DMS79 treated with DMSO at 0.1 percent for 48 hours (cell line): Measurements from ENCODE around the gene ECHS1.
A peak's percentile ranks its signal among the peaks of the same experiment; 100 is the strongest.
"Not testable (repeated sequence)": the region's sequence is repeated elsewhere in the genome, so short reads cannot be mapped to it uniquely, and the experiment has no call there.

ENCODE experiments used
- DNase-seq: peaks from one replicate; lab custom pipeline; 2025; lab: John Stamatoyannopoulos, UW

ECHS1 gene

DNA sequence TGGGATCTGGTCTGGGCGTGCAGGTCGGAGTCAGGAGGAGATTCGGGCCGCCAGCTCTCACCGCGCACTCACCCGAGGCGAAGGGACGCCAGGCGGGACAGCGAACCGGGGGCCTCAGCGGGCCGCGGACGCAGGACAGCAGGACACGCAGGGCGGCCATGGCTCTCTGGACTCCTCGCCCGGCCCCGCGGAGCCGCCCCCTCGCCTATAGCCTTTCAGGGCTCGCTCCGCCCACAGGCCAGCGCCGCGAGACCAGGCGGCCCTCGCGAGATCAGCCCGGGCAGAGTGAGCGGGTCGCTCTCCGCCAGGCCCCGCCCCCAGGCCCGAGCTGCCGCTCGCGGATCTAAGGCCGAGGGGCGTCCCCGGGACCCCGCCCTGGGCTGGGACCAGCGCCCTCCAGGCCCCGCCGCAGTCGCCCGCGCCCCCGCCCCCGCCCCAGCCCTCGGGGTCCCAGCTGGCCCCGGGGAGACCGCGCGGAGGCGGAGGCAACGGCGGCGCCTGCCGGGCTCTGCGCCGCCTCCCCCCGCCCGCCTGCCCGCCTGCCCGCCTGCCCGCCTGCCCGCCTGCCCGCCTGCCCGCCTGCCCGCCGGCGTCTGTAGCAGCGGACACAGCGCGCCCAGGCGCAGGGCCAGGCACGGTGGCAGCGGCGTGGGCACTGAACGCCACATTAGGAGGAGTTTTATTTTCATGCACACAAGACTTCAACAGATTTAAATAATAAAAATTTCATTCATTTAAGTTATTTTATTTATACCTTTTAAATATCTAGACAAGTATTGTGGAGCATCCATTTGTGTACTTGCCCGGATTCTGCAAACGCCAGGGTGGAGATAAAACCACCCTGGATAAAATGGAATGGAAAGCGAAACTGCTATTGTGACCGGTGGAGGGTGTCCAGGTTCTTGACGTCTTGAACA lies at the start of gene ECHS1:
Gene ECHS1 (minus strand): TSS at position 181 of the 917 bp plus-strand sequence. CDS start 21 bp downstream, at position 160.
- peak; percentile 46 for DNase-seq

GRCh38 chr10:133422223-133422806 lies 49.2 kb upstream of the ECHS1 start:
- DNase-seq, result no peak

- DNase-seq, result no peak
Observed at GRCh38 chr10:133421336-133422222, 48.4 kb upstream of the ECHS1 start.

DNA sequence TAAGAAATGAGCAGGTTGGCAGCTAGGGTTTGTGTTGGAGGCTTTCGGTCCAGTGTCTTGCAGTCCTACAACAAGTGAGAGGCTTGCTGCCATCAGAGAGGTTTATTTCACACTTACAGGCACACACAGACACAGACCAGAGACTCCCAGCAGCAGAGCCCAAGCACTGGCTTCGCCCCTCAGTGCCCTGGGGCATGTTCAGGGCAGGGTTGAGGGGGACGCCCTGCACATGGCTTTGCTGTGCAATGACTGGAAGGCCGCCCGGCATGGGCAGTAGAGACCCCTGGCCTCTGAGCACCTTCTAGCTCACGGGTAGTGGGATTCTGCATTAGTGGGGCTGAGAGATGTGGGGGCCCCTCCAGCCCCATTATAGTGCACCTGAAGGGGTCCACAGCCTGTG lies 47.4 kb upstream of the ECHS1 start:
- DNase-seq, result no peak

DNA sequence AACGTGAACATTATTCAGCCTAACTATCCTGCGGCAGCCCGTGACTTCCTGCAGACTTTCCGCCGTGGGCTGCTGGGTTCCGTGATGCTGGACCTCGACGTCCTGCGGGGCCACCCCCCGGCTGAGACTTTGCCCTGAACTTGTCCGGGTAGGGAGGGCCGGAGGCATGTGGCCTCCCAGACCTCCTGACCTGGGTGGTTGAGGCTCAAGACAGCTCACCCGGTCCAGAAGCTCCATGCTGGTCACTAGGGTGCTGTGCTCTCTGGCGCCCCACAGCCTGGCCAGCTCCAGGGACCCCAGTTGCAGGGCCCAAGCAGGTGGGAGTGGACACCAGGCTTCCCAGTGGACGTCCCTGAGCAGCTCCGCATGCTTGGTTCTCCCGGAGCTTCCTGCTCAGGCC lies 46.9 kb upstream of the ECHS1 start:
- no peak for DNase-seq

DNA sequence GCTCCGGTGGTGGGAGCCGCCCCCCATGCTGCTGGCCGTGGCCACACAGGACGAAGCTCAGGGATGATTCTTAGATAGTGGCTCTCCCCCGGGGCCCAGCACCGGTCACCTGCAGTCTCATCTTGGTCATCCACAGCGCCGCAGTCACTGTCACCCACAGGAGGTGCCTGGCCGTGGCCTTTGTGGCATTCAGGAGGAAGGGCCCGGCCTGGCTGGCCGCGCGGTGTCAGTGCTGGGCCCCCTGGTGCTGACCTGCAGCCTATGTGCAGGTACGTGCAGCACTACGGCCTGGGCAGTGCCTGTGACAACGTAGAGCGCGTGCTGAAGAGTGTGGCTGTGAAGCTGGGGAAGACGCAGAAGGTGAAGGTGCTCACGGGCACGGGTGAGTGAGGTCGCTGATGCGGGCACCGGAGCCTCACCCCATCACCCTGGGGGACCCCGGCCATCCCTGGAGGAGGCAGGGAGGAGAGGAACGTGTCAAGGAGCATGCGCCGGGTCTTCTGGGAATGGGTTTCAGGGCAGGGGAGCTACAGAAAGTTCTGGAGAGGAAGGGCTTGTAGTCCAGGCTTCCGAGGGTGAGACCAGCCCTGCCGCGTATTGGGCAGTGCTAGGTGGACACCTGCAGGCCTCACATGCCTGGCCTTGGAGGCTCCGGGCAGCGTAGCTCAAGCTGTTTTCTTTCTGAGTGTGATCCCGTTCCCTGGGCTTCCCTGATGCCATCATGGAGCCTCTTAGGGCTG lies 46.2 kb upstream of the ECHS1 start:
- no peak for DNase-seq

GRCh38 chr10:133418289-133418993 lies 45.3 kb upstream of the ECHS1 start:
- no peak for DNase-seq

DNA sequence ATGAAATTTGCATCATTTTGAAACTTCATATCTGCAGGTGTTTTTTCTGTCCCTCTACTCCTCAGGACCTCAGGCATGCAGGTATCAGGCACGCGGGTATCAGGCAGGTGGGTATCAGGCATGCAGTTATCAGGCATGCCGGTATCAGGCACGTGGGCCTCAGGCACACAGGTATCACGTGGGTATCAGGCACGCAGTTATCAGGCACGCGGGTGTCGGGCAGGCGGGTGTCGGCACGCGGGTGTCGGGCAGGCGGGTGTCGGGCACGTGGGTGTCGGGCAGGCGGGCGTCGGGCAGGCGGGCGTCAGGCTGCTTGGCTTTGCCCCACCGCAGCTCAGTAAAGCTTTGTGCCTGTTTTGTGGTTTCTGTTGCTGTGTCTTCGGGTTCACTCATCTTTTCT lies 42.6 kb upstream of the ECHS1 start:
- no peak for DNase-seq

DNA sequence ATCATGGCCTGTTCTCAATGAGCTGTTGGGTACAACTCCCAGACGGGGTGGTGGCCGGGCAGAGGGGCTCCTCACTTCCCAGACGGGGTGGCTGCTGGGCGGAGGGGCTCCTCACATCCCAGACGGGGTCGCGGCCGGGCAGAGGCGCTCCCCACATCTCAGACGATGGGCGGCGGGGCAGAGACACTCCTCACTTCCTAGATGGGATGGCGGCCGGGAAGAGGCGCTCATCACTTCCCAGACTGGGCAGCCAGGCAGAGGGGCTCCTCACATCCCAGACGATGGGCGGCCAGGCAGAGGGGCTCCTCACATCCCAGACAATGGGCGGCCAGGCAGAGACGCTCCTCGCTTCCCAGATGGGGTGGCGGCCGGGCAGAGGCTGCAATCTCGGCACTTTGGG lies 41.2 kb upstream of the ECHS1 start:
- DNase-seq, result not testable (repeated sequence)

- no peak for DNase-seq
Observed at GRCh38 chr10:133412381-133412711, 39.2 kb upstream of the ECHS1 start.

GRCh38 chr10:133411523-133412380 lies 38.6 kb upstream of the ECHS1 start:
- no peak for DNase-seq

- no peak for DNase-seq
Observed at GRCh38 chr10:133405844-133406527, 32.8 kb upstream of the ECHS1 start.

DNA sequence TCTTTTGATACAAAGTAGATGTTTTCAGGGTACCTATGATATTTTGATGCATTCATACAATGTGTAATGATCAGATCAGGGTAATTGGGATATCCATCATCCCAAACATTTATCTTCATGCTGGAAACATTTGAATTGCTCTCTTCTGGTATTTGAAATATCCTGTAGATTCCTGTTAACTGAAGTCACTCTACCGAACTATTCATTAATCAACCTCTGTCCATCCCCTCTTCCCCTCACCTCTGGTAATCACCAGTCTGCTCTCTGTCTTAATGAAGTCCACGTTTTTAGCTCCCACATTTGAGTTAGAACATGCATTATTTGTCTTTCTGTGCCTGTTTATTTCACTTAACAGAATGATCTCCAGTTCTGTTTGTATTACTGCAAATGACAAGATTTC lies 32.1 kb upstream of the ECHS1 start:
- no peak for DNase-seq

GRCh38 chr10:133403784-133404183 lies 30.6 kb upstream of the ECHS1 start:
- DNase-seq, result no peak

- no peak for DNase-seq
Observed at GRCh38 chr10:133403359-133403758, 30.2 kb upstream of the ECHS1 start.

GRCh38 chr10:133401981-133402725 lies 29.0 kb upstream of the ECHS1 start:
- DNase-seq, result no peak

- DNase-seq, result no peak
Observed at GRCh38 chr10:133401500-133401899, 28.3 kb upstream of the ECHS1 start.

- DNase-seq, result no peak
Observed at GRCh38 chr10:133400624-133401424, 27.7 kb upstream of the ECHS1 start.
